ENCODE measurements around the gene COL8A2.

DNA sequence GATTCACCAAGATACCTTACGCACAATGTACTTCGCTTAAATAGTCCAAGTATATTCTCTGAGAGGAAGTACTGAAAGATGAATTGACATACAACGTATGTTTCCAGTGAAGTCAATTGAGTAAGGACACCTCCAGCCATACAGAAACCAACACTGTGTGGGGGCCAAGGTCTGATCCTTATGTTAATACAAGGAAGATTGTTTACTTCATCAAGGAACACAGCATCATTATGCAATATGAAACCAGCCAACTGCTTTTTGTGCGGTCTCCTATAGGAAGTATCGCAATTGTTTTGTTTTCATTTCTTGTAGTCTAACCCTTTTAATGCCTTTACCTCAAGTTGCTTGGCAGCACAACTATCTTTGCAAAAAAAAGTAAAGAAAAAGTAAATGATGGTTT is 69.3 kb downstream of the COL8A2 start:
- TF ChIP-seq, protein P1, sequence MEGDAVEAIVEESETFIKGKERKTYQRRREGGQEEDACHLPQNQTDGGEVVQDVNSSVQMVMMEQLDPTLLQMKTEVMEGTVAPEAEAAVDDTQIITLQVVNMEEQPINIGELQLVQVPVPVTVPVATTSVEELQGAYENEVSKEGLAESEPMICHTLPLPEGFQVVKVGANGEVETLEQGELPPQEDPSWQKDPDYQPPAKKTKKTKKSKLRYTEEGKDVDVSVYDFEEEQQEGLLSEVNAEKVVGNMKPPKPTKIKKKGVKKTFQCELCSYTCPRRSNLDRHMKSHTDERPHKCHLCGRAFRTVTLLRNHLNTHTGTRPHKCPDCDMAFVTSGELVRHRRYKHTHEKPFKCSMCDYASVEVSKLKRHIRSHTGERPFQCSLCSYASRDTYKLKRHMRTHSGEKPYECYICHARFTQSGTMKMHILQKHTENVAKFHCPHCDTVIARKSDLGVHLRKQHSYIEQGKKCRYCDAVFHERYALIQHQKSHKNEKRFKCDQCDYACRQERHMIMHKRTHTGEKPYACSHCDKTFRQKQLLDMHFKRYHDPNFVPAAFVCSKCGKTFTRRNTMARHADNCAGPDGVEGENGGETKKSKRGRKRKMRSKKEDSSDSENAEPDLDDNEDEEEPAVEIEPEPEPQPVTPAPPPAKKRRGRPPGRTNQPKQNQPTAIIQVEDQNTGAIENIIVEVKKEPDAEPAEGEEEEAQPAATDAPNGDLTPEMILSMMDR (IDR thresholded peaks at IDR 0.05; ENCODE audit: insufficient read depth, low read length, poor library complexity, severe bottlenecking): no peak
- no peak for TF ChIP-seq EZH2phosphoT487 (conservative IDR thresholded peaks at IDR 0.05; ENCODE audit: low read length)
